H4 (cell line): ENCODE measurements around the gene TMEM45A. TPM values are rescaled to one million over a fixed set of nuclear protein-coding genes. Genes with fewer than 3 reads are reported as not detected.
"Not testable (repeated sequence)": the region's sequence is repeated elsewhere in the genome, so short reads cannot be mapped to it uniquely, and the experiment has no call there.

Experiments
- DNase-seq: peaks from one replicate; pipeline ENCODE4 v3.0.0-alpha.2; 2015; ENCODE audit warnings: low spot score
- total RNA-seq: library from RNA; depleted of rRNA; stranded (reverse); fragments of >200 nt; shearing (Covaris generic); gene quantifications from 2 replicates; pipeline ENCODE4 v1.2.3, GENCODE V29; 2014; rRNA removed

TMEM45A gene
- 22.1 and 31.6 TPM in 2 replicates for total RNA-seq

GRCh38 chr3:100492059-100493006 is at the start of gene TMEM45A:
TMEM45A (plus strand) TSS chr3:100492619; CDS start chr3:100555212, 62,593 bp downstream.
- DNase-seq, result peak; percentile 89

GRCh38 chr3:100443690-100444089 is 48.7 kb upstream of the TMEM45A start:
- no peak for DNase-seq

GRCh38 chr3:100447067-100447466 is 45.4 kb upstream of the TMEM45A start:
- DNase-seq, result not testable (repeated sequence)

GRCh38 chr3:100448079-100448478 is 44.3 kb upstream of the TMEM45A start:
- no peak for DNase-seq

- no peak for DNase-seq
Measured at GRCh38 chr3:100449214-100449613, 43.2 kb upstream of the TMEM45A start.

- DNase-seq, result no peak
Measured at GRCh38 chr3:100454677-100455076, 37.7 kb upstream of the TMEM45A start.

- no peak for DNase-seq
Measured at GRCh38 chr3:100455841-100456550, 36.4 kb upstream of the TMEM45A start.

- no peak for DNase-seq
Measured at GRCh38 chr3:100456745-100457144, 35.7 kb upstream of the TMEM45A start.

GRCh38 chr3:100457811-100458210 is 34.6 kb upstream of the TMEM45A start:
- DNase-seq, result no peak

GRCh38 chr3:100458814-100459213 is 33.6 kb upstream of the TMEM45A start:
- no peak for DNase-seq

- DNase-seq, result peak; percentile 65
Measured at GRCh38 chr3:100463002-100463401, 29.4 kb upstream of the TMEM45A start.

GRCh38 chr3:100463646-100464155 is 28.7 kb upstream of the TMEM45A start:
- no peak for DNase-seq

- no peak for DNase-seq
Measured at GRCh38 chr3:100465892-100466777, 26.3 kb upstream of the TMEM45A start.

GRCh38 chr3:100467133-100467532 is 25.3 kb upstream of the TMEM45A start:
- DNase-seq, result no peak

GRCh38 chr3:100468676-100469075 is 23.7 kb upstream of the TMEM45A start:
- no peak for DNase-seq

GRCh38 chr3:100470951-100471350 is 21.5 kb upstream of the TMEM45A start:
- no peak for DNase-seq

GRCh38 chr3:100471444-100471843 is 21.0 kb upstream of the TMEM45A start:
- DNase-seq, result no peak

- DNase-seq, result not testable (repeated sequence)
Measured at GRCh38 chr3:100477851-100478360, 14.5 kb upstream of the TMEM45A start.

GRCh38 chr3:100478521-100478920 is 13.9 kb upstream of the TMEM45A start:
- not testable (repeated sequence) for DNase-seq

GRCh38 chr3:100480081-100480480 is 12.3 kb upstream of the TMEM45A start:
- no peak for DNase-seq

GRCh38 chr3:100482176-100482575 is 10.2 kb upstream of the TMEM45A start:
- DNase-seq, result no peak
